VCaP (cell line): Measurements from ENCODE around the gene PKNOX2.

Experiments
- H3K27ac ChIP-seq: fragments of 450-650 bp; 2 replicates; pipeline ENCODE4 v1.5.1; 2017
- TF ChIP-seq, protein P1 (sequence below): fragments of 450-650 bp; conservative IDR thresholded peaks from 2 replicates; pipeline ENCODE4 v1.5.1; 2017; ENCODE audit warnings: mild to moderate bottlenecking, moderate library complexity

Gene PKNOX2

GRCh38 chr11:125163431-125164063 lies 1.0 kb upstream of the PKNOX2 start:
- peak overlapping the region; percentile 77; the same call in 1 of the 2 replicates for H3K27ac ChIP-seq
- TF ChIP-seq, protein P1, sequence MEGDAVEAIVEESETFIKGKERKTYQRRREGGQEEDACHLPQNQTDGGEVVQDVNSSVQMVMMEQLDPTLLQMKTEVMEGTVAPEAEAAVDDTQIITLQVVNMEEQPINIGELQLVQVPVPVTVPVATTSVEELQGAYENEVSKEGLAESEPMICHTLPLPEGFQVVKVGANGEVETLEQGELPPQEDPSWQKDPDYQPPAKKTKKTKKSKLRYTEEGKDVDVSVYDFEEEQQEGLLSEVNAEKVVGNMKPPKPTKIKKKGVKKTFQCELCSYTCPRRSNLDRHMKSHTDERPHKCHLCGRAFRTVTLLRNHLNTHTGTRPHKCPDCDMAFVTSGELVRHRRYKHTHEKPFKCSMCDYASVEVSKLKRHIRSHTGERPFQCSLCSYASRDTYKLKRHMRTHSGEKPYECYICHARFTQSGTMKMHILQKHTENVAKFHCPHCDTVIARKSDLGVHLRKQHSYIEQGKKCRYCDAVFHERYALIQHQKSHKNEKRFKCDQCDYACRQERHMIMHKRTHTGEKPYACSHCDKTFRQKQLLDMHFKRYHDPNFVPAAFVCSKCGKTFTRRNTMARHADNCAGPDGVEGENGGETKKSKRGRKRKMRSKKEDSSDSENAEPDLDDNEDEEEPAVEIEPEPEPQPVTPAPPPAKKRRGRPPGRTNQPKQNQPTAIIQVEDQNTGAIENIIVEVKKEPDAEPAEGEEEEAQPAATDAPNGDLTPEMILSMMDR: no peak

- peak overlapping the region; percentile 77; the same call in 1 of the 2 replicates for H3K27ac ChIP-seq
These were observed 495 bp upstream of the PKNOX2 start for GRCh38 chr11:125164091-125164421.

DNA sequence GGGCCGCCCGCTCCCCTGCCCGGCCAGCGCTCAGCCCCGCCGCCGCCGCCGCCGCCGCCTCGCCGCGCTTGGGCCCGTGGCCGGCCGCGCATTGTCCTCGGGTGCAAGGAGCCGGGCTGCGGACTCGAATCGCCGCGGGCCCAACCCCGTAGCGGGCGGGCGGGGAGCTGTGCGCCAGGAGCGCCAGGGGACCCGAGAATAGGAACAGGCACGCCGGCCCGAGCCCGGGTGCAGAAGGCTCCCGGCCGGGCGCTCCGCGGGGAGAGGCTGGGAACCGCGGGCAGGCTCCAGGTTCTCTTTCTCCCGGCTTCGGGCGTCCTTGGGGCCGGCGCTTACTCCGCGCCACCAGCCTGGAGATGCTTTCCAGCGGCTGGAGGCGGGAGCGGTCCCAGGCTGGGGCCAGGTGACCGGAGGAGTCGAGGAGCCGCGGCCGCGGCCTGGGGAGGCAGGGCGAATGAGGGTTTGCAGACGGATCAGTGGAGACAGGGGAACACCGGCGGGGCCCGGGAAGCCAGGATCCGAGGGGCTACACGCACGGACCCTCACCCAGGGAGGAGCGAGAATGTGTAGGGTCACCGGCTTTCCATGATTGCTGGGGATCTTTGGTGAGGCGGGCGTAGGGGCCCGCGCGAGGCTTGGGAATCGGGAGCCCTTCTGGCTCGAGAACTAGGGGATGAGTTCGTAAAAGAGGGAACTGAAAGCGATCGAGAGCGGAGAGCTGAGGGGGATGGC lies 726 bp downstream of the PKNOX2 start:
- peak overlapping the region; percentile 77 for H3K27ac ChIP-seq
- TF ChIP-seq, protein P1: no peak

More at GRCh38 chr11:125164091-125164421, 495 bp upstream of the PKNOX2 start:
- TF ChIP-seq, protein P1: no peak

DNA sequence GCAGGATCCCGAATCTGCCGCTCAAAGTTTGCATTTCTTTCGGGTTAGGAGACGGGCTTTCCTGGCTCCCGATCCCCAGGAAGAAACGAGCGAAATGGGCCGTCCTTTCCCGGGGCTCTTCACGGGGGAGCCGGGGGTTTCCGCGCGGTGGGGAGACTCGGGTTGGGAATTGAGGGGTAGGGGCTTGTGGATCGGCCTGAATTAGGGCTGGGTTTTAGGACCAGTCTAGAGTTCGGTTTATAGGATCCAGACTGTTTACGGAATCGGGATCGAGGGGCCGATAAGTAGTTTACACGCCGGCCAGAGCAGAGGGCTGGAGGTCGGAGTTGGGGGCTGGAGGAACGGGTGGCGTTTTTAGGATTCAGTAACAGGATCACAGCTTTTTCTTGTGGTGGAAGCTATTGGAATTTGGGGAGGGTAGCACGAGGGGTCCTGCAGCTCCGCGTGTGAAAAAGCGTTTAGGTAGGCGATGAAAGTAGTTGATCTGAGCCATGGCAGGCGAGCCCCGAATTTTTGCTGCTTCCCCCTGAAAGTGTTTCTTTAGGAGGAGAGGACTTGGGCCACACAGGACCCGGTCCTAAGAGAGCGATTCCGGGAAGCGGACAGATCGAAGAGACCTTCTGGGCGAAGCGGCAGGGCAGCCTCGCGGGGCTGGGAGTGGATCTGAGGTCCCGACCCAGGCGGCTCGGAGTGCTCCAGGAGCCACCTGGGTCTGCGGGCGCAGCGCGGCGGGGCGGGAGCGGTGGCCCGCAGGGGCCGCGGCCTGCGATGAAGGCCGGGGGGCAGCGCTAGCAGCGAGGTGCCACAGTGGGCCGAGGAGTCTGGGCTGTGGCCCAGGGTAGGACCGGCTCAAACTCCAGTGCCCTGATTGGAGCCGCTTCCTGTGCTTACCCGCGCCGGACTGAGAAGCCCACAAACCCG lies 1.6 kb downstream of the PKNOX2 start:
- TF ChIP-seq, protein P1: no peak
- H3K27ac ChIP-seq: peak overlapping the region; percentile 77

- TF ChIP-seq, protein P1: no peak
- H3K27ac ChIP-seq: peak overlapping the region; percentile 78; the same call in 1 of the 2 replicates
These were observed 2.3 kb downstream of the PKNOX2 start for GRCh38 chr11:125166764-125167291.

DNA sequence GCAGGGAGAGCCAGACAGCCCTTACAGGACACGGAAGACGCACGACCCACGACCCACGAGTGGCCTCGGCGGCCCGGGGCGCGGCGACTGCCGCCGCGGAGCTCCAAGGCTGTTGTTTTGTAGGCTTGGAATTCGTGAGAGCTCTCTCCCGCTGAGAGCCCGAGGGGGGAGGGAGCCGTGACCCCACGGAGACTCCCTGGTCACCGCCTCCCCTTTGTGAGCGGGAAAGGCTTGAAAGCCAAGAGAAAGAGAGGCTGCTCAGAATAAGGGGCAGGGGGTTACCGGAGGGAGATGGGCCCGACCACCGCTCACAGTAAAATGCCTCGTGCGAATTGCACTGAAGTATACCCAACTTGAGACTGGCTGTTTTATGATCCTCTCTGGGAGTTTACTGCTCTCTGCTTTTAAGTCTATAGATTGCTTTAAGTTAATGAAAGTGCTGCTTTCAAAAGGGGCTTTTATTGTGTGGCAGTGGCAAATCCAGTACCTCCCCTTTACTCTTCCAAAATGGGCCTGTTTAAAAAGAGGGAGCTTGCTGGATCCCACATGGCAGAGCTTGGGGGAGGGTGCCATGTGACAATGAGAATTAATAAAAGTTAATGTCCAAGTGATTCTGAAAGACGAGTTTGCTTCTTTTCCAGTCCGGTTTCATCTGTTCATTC lies 2.9 kb downstream of the PKNOX2 start:
- TF ChIP-seq, protein P1: no peak
- H3K27ac ChIP-seq: peak overlapping the region; percentile 78
